GM08714 (cell line): ENCODE data around the gene KIF16B.

Experiments
- H3K4me3 ChIP-seq: fragments of 200-500 bp; sonication (Bioruptor generic); 2 replicates; pipeline ENCODE4 v1.5.1; 2014; ENCODE audit warnings: mild to moderate bottlenecking, low read length, inconsistent platforms
- ZNF274 ChIP-seq: IDR thresholded peaks from 2 replicates; pipeline ENCODE4 v1.6.1; 2012; ENCODE audit warnings: mild to moderate bottlenecking, low read depth, low read length

KIF16B gene

GRCh38 chr20:16284385-16285100 is 288.7 kb downstream of the KIF16B start:
- TF ChIP-seq ZNF274 = no peak
- H3K4me3 ChIP-seq = no peak overlapping the region

- H3K4me3 ChIP-seq = no peak overlapping the region
- no peak for TF ChIP-seq ZNF274
These were observed 289.3 kb downstream of the KIF16B start for GRCh38 chr20:16283978-16284377.

- no peak overlapping the region for H3K4me3 ChIP-seq
- TF ChIP-seq ZNF274 = no peak
These were observed 289.9 kb downstream of the KIF16B start for GRCh38 chr20:16283307-16283706.

GRCh38 chr20:16280219-16280618 is 293.0 kb downstream of the KIF16B start:
- no peak overlapping the region for H3K4me3 ChIP-seq
- no peak for TF ChIP-seq ZNF274

- H3K4me3 ChIP-seq = no peak overlapping the region
- TF ChIP-seq ZNF274 = no peak
These were observed 293.9 kb downstream of the KIF16B start for GRCh38 chr20:16279320-16279719.

DNA sequence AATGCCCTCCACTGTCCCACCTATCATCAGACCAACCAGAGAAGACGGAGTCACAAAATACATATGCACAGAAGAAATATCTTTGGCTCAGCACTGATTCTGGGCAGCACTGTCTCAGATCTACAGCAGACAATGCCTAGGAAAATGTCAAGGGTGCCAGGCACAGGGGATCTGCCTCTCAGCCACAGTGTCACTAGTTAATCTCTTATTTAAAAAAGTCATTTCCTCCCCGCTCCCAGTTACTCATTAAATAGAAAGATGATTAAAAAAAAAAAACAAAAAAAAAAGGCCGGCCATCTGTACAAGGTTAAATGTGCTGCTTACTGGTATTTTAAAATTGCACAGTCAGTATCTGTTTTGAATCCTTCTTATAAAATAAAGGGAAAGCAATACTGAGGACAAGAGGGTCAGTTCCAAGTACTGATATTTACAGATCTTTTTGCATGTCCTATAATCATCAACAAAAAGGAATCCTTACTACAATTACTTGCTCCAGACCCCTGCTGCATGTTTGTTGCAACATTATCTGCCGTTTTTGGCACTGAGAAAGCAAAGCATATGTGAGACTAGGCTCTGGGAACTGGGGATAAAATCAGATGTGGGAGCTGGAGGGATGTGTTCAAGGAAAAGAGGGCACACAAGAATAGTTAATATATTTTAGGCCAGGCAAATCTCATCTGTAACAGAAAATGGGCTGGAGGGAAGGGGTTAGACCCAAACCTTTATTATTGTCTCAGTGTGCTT is 299.3 kb downstream of the KIF16B start:
- no peak for TF ChIP-seq ZNF274
- H3K4me3 ChIP-seq = no peak overlapping the region

DNA sequence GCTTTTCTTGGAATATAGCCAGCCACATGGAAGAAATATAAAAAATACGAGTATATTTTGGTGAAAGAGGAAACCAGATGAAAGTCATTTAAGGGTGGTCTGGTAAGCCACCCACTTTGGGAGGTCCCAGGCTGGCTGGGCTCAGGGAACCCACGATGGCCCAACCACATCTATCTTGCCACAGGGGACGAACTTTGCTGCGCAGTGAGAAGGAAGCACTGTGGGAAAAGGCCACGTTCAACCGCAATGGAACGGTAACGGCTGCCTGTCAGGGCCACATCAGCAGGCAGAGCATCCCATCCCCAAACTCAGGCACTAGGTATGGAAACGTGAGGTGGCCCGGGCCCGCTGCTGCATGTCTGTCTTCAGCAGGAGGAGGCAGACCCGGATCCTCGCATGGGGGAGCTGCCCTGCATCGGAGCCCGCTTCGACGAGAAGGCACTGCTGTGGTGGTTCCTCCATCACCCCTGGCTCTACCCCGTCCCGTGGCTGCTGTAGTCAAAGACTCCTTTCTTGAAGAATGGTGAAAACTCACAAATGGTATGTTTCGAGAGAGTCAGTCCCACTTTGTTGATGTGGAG is 300.4 kb downstream of the KIF16B start:
- H3K4me3 ChIP-seq = no peak overlapping the region
- TF ChIP-seq ZNF274 = no peak

- H3K4me3 ChIP-seq = no peak overlapping the region
- TF ChIP-seq ZNF274 = no peak
These were observed 301.8 kb downstream of the KIF16B start for GRCh38 chr20:16271450-16271849.

- H3K4me3 ChIP-seq = no peak overlapping the region
- TF ChIP-seq ZNF274 = no peak
These were observed 302.3 kb downstream of the KIF16B start for GRCh38 chr20:16270989-16271388.

GRCh38 chr20:16270314-16270931 is 302.8 kb downstream of the KIF16B start:
- no peak overlapping the region for H3K4me3 ChIP-seq
- TF ChIP-seq ZNF274 = no peak

DNA sequence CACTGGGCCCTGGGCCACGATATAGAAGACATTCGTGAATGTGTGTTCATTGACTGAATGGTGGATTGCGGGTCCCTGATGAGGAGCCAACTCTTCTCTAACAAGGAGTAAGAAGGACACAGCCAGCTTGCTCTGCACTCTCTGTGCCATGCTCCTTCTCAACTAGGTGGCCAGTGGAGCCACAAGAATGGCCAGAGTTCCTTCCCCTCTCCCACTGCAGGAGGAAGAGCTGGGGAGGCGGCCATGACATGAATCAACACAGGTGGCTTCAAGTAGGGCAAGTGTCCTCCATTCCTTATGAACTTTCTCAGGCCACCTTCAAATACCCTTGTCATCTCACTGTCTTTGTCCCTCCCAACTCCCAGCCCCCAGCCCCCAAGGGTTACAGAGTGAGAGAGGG is 305.7 kb downstream of the KIF16B start:
- no peak overlapping the region for H3K4me3 ChIP-seq
- TF ChIP-seq ZNF274 = no peak

GRCh38 chr20:16265334-16265733 is 307.9 kb downstream of the KIF16B start:
- H3K4me3 ChIP-seq = no peak overlapping the region
- TF ChIP-seq ZNF274 = no peak

- no peak for TF ChIP-seq ZNF274
- H3K4me3 ChIP-seq = no peak overlapping the region
These were observed 309.7 kb downstream of the KIF16B start for GRCh38 chr20:16263582-16263981.

DNA sequence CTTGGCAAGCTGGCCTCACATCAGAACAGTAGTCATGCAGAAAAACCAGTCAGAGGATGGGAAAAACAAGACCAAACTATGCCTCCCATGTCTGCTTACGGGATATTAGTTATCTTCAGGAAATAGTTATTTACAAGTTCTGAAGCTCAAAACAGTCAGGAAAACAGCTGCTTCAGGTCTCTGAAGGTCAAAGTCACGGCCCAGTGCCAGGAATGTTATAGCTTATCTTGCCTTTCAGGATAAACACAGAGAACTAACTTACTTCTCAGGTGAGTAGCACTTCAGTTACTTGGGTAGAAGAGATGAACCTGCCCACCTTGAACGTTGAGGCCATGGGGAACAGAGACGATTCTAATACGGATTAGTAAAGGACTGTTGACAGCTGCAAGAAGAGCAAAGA is 310.7 kb downstream of the KIF16B start:
- TF ChIP-seq ZNF274 = no peak
- no peak overlapping the region for H3K4me3 ChIP-seq
